PC-3 (cell line): ENCODE data around the gene TMEM191C. TPM values are rescaled to one million over a fixed set of nuclear protein-coding genes. Genes with fewer than 3 reads are reported as not detected.

ENCODE experiments used
- ATAC-seq: fragments of 200-7000 bp; cut with Tn5 transposase; 2 replicates; pipeline ENCODE4 v1.9.1; 2020; ENCODE audit warnings: mild to moderate bottlenecking, moderate library complexity
- BruUV-seq: library from RNA; stranded (reverse); fragments of 400-500 nt; replicated peaks from 2 replicates; lab custom pipeline; 2021; lab: Mats Ljungman, UMichigan
- CTCF ChIA-PET: fragments of 300-600 bp; sonication (Branson Sonifier 250); formaldehyde crosslinking; loops from one replicate; lab custom pipeline; 2022; ENCODE audit warnings: antibody characterized with exemption; lab: Charles Lee
- POLR2A ChIA-PET: fragments of 300-600 bp; sonication (Branson Sonifier 250); formaldehyde crosslinking; loops from one replicate; lab custom pipeline; 2022; ENCODE audit warnings: antibody characterized with exemption; ENCODE audit not compliant: unreplicated experiment; lab: Charles Lee
- DNase-seq: peaks from one replicate; pipeline ENCODE4 v3.0.0-alpha.2; 2015
- H2AFZ ChIP-seq: fragments of 300-600 bp; sonication (generic); 2 replicates; pipeline ENCODE4 v1.6.0; 2016; ENCODE audit warnings: antibody characterized with exemption, low read length
- H3F3A ChIP-seq: fragments of 300-600 bp; sonication (generic); one replicate; pipeline ENCODE4 v1.6.0; 2017; ENCODE audit warnings: antibody characterized with exemption, low read length, control low read depth, mild to moderate bottlenecking; ENCODE audit not compliant: unreplicated experiment
- H3K27ac ChIP-seq: fragments of 300-600 bp; sonication (generic); 2 replicates; pipeline ENCODE4 v1.5.1; 2016; ENCODE audit warnings: mild to moderate bottlenecking, low read length
- H3K27me3 ChIP-seq: fragments of 300-600 bp; sonication (generic); 2 replicates; pipeline ENCODE4 v1.6.1; 2016; ENCODE audit warnings: low read length, mixed read lengths
- H3K36me3 ChIP-seq: fragments of 300-600 bp; sonication (generic); 2 replicates; pipeline ENCODE4 v1.6.1; 2016; ENCODE audit warnings: low read depth, mixed run types, low read length, mixed read lengths
- H3K4me1 ChIP-seq: fragments of 300-600 bp; sonication (generic); 2 replicates; pipeline ENCODE4 v1.5.1; 2016; ENCODE audit warnings: low read length; ENCODE audit not compliant: insufficient read depth
- H3K4me2 ChIP-seq: fragments of 300-600 bp; sonication (generic); 2 replicates; pipeline ENCODE4 v1.6.0; 2016; ENCODE audit warnings: low read length
- H3K4me3 ChIP-seq: fragments of 300-600 bp; sonication (generic); 2 replicates; pipeline ENCODE4 v1.5.1; 2016; ENCODE audit warnings: mild to moderate bottlenecking, low read length, mixed read lengths
- H3K79me2 ChIP-seq: fragments of 300-600 bp; sonication (generic); 2 replicates; pipeline ENCODE4 v1.6.1; 2017; ENCODE audit warnings: low read length, mixed read lengths
- H3K9ac ChIP-seq: fragments of 300-600 bp; sonication (generic); 2 replicates; pipeline ENCODE4 v1.6.0; 2016; ENCODE audit warnings: mild to moderate bottlenecking, low read length
- H3K9me2 ChIP-seq: fragments of 300-600 bp; sonication (generic); replicated peaks from 2 replicates; pipeline ENCODE4 v1.6.1; 2016; ENCODE audit warnings: mixed run types, low read length, mixed read lengths
- H3K9me3 ChIP-seq: fragments of 300-600 bp; sonication (generic); 2 replicates; pipeline ENCODE4 v1.6.1; 2016; ENCODE audit warnings: low read length, mixed read lengths
- H4K20me1 ChIP-seq: fragments of 300-600 bp; sonication (generic); 2 replicates; pipeline ENCODE4 v1.6.1; 2016; ENCODE audit warnings: low read length, mixed read lengths
- CTCF ChIP-seq: fragments of 300-600 bp; sonication (generic); conservative IDR thresholded peaks from 2 replicates; pipeline ENCODE4 v1.5.1; 2017; ENCODE audit warnings: antibody characterized with exemption, low read depth, mild to moderate bottlenecking, low read length
- EZH2 ChIP-seq: fragments of 300-600 bp; sonication (generic); IDR thresholded peaks from one replicate; pipeline ENCODE4 v1.6.1; 2017; ENCODE audit warnings: antibody characterized with exemption, mild to moderate bottlenecking, low read length; ENCODE audit not compliant: unreplicated experiment
- EZH2phosphoT487 ChIP-seq: fragments of 300-600 bp; sonication (generic); IDR thresholded peaks from 2 replicates; pipeline ENCODE4 v1.6.1; 2018; ENCODE audit warnings: mild to moderate bottlenecking, antibody characterized with exemption, low read length, borderline replicate concordance
- intact Hi-C: fragments of 100-400 bp; cut with micrococcal nuclease; formaldehyde crosslinking; loops from 2 replicates; pipeline ENCODE4 v1.9.0; 2023
- total RNA-seq: library from RNA; depleted of rRNA; stranded (reverse); fragments of >200 nt; gene quantifications from 2 replicates; pipeline ENCODE4 v1.2.3, GENCODE V29; 2014

Gene TMEM191C
- total RNA-seq, 1 experiment from 2014 or later = 6.7 TPM

DNA sequence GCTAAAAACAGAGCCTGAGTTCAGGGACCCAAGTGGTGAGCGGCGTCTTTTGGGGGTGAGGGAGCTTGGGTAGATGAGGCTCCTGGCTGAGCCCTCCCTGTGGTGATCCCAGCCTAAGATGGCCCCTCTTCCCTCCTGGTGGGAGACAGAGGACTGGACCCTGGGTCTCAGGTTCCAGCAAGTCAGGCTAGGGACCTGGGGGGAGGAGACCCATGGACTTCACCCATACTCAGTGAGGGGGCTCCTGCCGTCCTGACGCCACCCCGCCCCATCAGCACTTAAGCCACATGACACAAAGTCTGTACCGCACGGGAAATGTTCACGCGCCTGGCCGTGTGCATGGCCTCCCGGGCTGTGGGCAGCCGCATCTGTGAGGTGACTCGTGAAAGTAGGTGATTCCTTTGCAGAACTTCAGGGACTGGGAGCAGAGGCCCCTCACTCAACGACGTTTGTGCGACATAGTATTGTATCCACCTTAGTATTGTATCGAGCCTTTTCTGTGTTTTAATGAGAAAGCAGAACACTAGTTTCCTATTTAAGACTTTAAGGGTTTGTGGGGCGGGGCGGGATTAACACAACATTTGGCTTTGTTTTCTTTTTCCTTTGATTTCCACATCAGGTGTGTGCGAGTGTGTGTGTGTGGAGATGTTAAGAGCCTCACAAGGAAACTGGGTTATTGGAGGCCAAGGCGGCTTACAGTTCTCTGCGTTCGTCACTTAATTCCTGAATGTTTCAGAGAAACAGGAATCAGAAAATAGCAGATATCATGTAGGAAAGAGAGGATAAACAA is 18.4 kb upstream of the TMEM191C start:
- no peaks in the 10 kb centered on the region for H3K9me3 ChIP-seq
- H3K9ac ChIP-seq = no peak overlapping the region
- no peaks in the 10 kb centered on the region for H3F3A ChIP-seq
- ChIA-PET CTCF (no interaction called here), POLR2A (no interaction called here)
- no peaks in the 10 kb centered on the region for H3K9me2 ChIP-seq
- DNase-seq = no peak
- no peak for ATAC-seq
- TF ChIP-seq EZH2phosphoT487 = no peak
- TF ChIP-seq CTCF = no peak
- no peak for TF ChIP-seq EZH2
- no peaks in the 10 kb centered on the region for H3K4me1 ChIP-seq
- no peaks in the 10 kb centered on the region for H4K20me1 ChIP-seq
- no peak overlapping the region for H2AFZ ChIP-seq
- H3K27ac ChIP-seq = no peak overlapping the region
- H3K79me2 ChIP-seq = no peaks in the 10 kb centered on the region
- no peaks in the 10 kb centered on the region for H3K27me3 ChIP-seq
- H3K36me3 ChIP-seq = no peaks in the 10 kb centered on the region
- no TSS peak for BruUV-seq
- no peak overlapping the region for H3K4me2 ChIP-seq
- intact Hi-C loops = no loop called here
- no peak overlapping the region for H3K4me3 ChIP-seq

DNA sequence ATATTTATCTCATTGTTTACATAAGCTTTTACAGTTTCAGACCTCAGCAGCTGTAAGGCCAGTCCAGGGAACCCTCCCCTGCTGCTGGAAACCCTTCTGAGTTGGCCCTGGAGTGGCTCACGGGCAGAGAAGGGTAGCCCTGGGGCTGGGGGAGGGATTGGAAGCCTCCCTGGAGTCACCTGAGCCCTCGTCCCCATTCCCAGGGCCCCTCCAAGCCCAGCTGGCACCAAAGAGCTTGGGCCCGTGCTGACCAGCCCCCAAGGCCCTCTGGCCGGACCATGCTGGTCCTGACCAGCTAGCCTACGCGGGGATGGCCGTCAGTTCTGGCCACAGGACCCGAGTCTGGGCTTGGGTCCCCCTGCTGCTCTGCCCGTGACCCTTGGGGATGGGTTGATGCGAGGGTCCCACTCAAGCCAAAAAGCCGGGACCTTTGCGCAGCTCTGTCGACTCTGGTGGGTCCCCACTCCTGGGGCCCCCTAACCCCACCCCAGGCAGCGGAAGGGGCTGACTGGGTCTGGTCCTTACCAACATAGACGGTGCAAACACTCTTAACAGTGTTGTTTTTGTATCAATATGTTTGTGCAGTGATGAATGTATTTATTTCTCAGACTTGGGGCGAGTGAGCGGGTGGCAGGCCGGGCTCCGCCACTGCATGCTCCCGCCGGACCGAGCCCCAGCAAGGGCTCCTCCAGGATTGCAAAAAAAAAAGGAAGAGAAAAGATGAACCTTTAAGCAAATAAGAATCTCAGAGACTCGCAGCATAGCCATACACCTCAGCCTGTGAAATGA is 17.5 kb upstream of the TMEM191C start:
- intact Hi-C loops = no loop called here
- Histone ChIP-seq H3K9me3 (no peaks in the 10 kb centered on the region), H3K27me3 (no peaks in the 10 kb centered on the region), H3K4me3 (no peak overlapping the region), H3K79me2 (no peaks in the 10 kb centered on the region), H3K9ac (no peak overlapping the region), H3K4me1 (no peaks in the 10 kb centered on the region), H4K20me1 (no peaks in the 10 kb centered on the region), H2AFZ (no peak overlapping the region), H3K36me3 (no peaks in the 10 kb centered on the region), H3K9me2 (no peaks in the 10 kb centered on the region), H3K4me2 (no peak overlapping the region), H3K27ac (no peak overlapping the region), H3F3A (no peaks in the 10 kb centered on the region)
- no TSS peak for BruUV-seq
- ChIA-PET POLR2A (no interaction called here), CTCF (no interaction called here)
- ATAC-seq (no peak), DNase-seq (no peak)
- TF ChIP-seq EZH2phosphoT487 = no peak
- no peak for TF ChIP-seq CTCF
- no peak for TF ChIP-seq EZH2
